Activated naive CD4-positive, alpha-beta T cell treated with anti-CD3 and anti-CD28 coated beads, Interleukin-2, amount 50 U/mL, for 16 hours (primary cell): ENCODE data around the gene ATF3.

ENCODE experiments used
- DNase-seq: peaks from one replicate; pipeline ENCODE4 v3.0.0-alpha.2; 2020

The ATF3 gene

DNA sequence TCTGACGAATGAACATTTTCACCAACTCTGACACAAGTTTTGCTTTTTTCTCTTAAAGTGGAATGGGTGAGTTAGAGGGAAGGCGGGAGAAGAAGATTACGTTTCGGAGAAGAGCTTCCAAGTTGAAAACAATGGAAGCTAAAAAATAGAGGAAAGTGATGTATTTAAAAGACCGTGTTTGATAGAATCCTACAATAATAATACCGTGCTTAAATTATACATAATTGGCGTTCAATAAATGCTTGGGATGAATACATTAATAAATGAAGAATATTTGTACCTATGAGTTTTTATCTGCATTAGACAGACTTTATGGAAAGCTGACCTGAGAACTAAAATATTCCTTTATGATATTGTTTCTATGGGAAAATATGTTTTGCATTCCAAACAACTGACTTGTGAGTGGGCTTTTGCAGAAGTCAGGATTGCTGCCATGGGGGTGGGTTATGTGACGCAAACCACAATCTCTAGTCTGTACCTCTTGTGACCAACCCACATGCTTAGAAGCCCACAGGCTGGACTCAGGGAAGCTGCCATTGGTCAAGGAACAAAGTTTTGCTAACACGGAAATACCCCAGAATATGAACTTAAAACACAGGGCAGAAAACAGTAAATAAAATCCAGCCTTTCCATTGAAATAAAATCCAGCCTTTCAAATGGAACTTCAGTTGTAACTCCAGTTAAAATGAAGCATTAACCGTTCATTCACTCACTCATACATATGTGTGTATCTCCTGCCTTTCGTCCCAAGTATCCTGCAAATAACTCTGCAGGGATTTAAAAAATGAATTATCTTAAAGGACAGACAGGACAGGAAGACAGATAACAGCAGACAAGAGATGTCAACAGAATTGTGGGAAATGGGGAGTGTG is 21.3 kb upstream of the ATF3 start:
- DNase-seq = no peak

DNA sequence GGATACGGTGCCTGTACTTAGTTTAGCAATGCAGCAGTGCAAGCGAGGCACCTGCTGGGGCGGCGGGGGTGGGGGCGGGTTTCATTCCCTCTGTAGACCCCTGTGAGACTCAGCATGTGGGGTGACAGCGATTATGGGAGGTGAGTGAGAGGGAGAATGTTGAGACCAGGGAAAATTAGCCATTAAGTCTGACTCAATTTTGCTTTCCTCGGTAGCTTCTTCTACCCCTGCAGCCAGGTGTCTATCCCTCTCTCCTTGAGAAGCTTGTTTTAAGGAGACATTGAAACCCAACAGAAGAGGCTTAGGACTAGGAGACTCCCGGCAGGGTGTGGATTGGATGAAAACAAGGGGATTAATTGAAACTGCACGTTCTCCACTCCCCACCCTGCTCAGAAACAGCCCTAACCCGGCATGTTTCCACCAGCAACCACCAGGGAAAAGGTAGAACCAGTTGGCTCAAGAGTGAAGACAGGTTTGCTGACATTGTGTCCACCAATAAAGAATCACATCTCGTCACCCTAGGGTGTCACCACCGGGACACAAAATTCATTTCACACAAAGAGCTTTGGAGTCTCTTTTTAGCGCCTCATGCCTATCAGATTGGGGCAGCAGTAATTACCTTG is 20.6 kb upstream of the ATF3 start:
- DNase-seq = no peak

DNA sequence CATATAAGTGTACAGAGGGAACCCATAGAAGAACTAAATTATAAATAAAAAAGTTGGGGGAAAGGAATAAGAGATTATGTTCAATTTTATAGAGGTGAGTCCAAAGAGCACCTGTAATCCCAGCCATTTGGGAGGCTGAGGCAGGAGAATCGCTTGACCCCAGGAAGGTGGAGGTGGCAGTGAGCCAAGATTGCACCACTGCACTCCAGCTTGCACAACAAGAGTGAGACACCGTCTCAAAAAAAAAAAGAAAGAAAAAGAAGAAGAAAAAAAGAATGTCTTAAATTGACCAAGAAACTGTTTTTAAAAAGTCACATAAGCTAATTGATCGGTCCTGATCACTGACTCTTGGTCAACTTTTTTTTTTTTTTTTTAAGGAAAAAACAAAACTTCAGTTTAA is 19.1 kb upstream of the ATF3 start:
- no peak for DNase-seq

DNA sequence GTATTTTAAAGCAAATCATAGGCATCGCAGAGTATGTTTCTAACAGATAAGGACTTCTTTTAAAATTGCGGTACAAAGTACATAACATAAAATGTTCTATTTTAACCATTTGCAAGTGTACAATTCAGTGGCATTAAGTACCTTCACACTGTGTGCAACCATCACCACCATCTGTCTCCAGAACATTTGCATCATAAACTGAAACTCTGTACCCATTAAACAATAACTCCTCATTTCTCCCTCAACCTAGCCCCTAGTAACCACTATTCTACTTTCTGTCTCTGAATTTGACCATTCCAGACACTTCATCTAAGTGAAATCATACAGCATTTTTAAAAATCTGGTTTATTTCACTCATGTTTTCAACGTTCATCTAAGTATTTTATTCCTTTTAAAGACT is 16.6 kb upstream of the ATF3 start:
- no peak for DNase-seq

DNA sequence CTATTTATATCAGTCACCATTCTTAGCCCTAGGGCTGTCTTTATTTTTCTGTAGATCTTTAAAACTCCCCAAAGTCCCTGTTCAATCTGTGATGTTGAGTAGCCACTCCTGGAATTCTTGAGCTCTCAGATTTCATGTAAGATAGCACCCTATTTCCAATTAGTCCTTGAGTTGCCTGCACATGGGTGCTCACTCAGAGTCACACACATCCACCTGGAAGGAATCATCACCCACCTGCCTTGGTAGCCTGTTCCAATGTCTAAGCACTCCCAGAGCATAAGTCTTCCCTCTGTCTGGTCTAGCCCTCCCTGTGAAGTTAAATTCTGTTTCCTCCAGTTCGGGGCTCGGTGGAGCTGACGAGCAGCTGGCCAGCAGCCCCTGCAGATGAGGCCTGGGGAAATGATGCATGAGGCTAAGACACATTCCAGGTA is 14.7 kb upstream of the ATF3 start:
- DNase-seq = no peak

DNA sequence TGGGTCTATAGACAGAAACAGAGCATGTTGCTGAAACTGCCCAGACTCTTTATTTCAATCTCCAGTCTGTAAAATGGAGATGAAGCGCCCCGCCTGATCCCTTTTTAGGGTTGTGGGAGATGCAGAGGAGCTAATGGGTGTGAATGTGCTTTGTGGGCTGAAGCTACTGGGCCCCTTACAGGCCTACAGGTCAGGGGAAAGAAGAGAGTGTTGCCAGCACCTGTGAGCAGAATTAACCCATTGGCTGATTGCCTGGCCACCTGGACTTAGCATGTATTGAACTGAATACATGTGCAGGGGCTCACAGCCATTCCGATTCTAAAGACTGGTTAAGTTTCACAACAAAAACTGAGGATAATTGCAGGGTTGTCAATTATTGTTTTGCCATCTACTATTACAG is 13.9 kb upstream of the ATF3 start:
- DNase-seq = no peak

DNA sequence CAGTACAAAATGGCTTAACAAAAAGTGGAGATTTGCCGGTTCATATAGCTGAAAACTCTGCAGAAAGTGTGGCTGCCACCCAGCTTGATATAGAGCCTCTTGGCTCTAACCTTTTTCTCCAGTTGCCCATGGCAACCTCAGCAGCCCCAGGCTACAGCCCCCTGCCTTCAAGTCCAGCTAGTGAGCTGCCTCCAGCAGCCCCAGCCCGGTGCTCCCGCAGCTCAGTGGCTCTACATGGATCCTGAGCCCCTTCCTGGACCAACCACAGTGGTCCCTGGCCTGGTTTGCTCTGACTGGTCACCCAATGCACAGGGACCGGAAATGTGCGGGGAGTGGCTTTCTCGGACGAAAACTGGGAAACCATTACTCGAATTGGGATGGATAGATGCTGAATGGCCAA is 13.3 kb upstream of the ATF3 start:
- DNase-seq = no peak

DNA sequence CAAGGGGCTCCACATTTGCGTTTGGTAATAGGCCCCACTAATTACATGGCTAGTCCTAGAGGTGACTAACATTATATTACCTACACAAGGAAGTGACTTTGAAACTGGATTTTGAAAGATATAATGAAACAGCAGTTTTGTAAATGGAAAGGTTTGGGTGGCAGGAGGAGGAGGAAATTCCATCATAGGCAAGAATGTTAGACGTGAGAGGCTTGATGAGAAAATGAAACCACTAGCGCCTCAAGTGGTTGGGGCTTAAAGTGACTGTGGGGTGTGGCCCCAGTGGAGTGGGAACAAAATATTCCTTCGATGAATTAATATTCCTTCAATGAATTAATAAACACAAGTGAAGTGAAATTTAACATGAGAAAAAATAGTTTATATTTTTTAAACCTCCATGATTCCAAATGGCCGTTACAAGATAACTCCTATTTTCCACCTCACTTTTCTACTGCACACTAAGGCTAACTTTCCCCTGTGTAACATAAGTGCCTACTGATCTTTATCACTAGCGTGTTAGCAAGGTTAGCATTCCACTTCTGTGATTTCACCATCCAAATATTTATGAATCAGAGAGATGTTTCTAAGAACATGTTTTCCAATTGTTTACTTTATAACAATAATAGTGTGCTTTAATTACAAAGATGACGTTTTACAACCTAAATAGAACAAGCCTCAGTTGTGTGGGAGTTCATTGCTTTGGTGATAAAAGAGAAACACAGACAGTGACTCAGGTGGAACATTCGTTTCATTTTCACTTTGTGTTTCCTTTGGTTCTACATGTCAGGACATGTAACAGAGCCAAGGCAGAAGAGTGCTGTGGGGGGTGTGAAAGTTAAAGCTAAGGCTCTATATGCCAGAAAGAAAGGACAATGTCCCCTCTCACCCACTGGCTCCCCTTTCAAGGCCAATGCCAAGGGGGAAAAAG is 12.5 kb upstream of the ATF3 start:
- DNase-seq = peak; percentile 52

DNA sequence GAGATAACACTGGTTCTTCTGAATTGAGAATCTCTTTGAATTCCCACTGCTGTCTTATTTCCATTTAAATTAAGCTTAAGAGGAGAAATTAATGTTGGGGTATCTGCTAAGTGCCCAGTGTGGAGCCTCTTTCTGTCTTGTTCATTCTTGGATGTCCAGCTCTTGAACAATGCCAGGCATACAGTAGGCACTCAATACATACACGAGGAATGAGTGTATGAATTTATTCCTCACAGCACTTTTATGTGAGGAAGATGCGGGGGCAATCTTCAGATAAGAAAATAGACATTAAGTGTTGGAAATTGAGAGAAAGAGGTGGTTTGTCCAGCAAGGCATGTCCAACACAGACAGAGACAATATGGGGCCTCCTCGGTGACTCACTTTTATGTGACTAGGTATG is 11.8 kb upstream of the ATF3 start:
- DNase-seq = no peak

DNA sequence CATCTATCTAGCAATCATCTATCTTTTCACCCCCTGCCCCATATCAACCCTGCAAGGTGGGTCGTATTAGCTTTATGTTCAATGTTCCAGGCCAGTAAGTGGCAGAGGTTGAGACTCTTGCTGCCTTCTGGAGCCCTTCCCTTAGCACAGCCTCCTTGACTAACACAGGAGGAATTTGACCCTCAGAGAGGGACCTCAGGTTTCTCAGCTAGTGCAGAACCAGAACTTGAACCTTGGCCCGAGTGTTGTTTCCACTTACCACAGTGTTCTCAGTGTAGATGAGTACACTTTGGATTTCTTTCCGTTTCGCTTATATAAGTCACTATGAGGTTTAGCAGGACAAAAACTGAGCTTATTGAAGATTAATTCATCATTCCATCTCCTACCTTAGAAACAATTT is 11.1 kb upstream of the ATF3 start:
- no peak for DNase-seq

DNA sequence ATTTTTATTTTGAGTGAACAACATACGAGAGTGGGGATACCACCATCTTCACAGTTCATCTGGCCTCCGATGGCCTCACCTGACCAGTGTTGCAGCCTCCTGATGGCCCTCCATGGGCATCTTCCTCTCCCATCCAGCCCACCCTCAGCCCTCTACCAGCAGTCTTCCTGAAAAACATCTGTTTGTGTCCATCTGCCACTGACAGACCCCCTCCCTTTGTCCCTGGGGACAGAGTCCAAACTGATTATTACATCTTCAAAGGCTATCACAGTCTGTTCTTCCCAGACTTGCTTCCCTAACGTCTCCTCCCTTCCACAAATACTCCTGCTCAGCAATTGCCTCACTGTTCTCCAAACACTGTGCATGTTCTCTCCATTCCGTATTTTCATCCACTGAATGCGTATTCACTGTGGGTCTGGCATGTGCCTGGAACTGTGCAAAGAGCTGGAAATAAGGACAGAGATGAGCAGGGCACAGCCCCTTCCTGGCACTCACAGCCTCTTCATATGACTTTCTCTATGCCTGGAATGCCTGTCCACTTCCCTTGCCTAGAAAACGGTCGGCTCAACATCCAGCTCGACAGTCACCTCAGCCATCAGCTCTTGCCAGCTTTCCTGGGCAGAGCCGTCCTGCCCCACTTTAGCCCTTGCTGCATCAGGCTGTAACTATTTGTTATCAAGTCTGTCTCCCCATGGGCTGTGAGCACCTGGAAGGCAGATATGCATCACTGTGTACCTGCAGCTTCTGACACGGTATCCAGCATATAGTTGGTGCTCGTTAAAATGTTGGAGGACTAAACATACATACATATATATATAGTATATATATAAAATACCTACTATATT is 8.3 kb upstream of the ATF3 start:
- DNase-seq = no peak

DNA sequence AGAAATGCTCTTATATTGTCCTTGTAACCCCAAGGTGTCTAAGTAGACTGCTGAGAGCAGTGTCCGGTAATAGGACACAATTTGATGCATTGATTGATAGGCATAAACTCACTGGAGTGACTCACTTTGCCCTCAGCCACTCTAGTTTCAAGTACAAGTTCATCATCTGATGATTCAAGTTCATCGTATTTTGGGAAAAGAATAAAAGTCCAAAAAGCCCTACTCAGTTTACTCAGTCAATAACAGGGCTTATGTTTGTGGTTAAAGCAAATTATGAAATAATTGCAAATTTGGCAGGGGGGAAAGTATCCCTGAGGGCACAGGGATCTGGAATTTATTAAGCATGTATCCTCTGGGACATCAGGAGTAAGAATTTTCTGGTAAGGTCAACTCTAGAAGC is 7.6 kb upstream of the ATF3 start:
- DNase-seq = no peak

DNA sequence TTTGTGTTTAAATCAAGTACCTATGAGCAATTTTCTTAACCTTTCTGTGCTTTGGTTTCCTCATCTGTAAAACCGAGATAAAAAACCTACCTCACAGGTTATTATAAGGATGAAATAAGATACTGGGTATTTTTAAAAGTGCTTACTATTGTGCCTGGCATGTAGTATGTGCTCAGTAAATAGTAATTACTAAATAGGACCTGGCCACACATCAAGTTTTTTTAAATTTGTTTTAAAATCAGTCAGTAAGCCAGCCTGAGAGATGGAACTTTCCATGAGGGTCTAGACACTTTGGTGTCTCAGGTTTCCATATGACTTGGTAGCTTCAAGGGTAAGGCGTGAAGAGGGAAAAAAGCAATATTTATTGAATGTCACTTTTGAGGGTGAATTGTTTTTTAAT is 7.0 kb upstream of the ATF3 start:
- DNase-seq = no peak

DNA sequence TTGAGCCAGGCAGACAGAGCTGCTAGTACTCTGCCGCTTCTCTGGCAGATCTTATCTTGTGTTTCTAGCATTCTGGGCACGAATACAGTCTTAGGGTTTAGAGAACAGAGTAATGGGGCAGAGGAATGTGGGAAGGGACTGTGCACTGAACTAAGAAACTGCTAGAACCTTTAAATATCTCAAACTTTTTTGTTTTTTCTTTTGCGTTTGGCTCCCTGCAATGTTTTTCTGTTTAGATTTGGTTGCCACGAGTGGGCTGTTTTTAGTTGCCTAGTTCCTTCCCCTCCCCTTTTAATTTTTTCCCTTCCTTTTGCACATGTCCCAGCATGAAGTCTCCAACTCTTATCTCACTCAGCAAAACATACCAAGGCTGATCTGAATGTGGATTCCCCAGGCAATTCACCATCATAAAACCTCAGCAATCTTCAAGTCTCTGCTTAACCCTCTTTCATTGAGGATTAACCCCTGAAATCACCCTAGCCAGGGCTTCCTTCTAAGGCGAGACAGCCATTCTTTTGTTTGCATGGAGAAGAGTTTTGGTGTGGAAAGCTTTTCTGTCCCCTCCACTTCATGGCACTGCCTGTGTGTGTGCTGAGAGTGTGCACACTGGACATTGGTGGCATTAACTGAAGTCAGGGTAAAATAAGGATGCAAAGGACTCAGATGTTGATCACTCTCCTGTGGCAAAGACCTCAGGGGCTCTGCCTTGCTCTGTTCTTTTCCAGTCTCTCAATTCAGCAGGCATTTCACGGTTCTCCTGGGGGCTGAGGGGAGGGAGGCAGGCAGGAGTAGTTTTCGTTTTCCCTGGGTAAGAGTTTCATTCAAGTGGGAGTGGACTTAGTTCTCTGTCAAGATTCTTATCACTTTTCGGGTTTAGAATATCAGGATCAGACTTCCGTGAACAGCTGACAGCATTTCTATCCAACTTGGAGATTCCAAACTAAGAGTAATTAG is 2.8 kb upstream of the ATF3 start:
- no peak for DNase-seq

DNA sequence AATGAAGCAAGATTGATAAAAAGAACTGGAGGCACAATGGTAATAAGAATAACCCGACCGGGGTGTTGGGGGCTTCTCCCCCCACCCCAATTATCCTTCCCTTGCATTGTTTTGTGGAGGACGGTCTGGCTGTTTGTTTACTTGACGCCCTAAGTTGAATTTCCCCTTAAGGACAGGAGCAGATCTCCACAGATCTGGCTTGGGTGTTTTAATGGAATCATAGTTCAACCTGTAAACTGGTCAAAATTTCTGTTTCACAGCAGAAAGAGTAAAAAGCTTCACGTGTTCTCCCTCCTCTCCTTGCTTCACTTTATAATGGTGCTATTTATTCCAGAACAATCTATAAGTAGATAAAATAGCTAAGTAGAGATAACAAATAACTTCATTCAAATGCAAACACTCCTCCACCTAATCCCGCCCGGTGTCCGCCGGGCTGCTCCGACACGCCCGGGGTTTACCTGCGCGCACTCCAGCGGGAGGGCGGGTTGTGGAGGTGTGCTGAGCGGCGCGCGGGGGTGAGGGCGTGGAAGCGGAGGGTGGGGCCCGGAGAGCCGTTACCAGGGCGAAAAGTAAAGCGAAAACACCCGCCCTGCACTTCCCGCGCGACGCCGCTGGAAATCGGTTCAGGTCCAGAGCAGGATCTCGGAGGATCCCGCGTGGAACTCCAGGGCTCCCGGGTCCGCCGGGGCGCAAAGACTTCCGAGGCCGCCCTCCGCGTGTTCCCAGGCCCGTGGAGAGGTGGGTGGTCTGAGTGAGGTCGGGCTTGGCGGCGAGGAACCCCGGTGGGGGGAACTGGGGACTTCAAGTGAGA is 2.0 kb upstream of the ATF3 start:
- DNase-seq = peak; percentile 53

DNA sequence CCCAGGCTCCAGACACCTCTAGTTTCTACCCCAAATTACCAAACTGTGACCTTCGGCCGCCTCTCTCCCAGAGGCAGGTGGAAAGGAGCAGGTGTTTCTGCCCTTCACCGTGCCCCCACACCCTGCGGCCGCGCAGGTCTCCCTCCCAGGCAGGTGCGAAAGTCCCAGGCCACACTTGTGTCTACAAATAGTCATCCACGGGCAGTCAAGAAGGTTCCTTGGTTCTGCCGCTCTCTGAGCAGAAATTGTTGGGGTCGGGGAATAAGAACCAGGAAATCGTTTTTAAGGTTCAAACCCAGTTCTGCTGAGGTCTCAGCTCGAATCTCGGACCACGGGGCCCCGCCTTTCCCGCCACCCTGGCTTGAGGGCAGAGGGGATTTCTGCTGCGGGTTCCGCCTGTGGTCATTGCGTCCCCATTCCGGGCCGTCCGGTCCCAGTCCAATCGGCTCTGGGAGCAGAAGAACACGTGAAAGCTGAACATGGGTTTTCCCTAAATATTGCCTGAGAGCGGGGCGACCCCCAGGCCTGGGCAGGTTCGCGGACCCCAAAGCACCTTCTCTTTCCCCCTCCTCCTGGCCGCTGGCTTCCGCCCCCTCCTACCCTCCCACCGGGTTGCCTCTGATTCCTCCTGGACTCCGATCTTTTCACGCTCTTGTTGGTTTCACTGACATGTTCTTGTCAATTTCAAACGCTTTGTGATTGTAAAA is 1.2 kb upstream of the ATF3 start:
- no peak for DNase-seq

DNA sequence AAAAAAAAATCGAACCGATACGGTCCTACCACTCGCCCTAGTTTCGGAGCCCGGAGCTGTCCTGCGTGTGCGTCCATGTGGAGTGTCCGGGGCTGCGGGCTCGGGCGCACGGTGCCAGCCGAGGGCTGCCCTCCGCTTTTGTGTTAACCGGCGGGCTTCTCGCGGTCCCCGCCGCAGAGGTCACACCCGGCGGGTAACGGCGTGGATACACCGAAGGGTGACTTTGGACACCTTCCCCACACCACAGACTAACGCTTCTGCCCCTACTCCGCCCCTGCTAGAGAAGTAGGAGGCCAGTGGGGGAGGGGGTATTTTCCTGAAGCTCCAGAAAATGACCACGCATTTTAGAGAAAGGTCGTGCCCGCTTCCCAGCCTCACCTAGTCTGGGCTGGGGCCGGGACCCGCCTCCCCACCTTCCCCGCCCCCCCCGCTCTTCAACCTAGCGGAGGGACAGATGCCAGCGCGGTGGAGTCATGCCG is 609 bp upstream of the ATF3 start:
- DNase-seq = no peak

DNA sequence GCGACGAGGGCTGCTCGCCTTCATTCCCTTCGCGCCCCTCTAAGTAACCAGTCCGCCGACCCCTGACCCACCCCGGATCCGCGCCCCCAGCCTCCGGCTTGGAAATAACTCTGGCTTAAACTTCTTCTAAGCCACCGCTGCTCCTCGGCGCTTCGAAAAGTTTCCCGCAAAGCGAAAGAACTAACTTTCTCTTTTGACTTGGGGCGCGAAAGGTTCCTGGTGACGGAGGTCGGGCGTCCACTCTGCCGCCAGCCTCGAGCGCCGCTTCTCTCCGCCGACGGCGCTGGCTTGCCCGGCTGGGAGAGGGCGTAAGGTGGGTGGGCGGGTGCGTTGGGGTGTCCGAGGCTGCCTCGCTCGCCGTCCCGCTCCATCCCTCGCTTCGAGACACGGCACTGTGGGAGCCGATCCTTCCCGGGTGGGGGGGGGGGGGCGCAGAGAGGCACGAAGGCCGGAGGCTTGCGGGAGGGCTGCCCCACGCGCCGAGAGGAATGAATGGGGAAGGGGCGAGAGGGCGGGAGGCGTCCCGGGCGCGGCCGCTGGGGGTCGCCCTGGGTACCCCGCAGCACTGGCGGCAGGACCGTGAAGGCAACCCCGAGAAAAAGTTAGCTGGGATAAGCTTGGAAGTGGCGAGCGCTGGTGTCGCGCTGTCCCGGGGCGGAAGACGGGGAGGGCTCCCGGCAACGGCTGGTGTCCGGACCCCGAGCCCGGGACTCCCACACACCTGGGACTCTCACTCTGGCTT is 569 bp downstream of the ATF3 start:
- DNase-seq = peak; percentile 60
